Middle frontal gyrus (tissue), 1 donor: ENCODE results near the gene MRPS10.

Source experiments
- DNase-seq: peaks from one replicate; pipeline ENCODE4 v3.0.0-alpha.2; 2015; ENCODE audit warnings: low spot score; ENCODE audit errors: extremely low spot score

MRPS10 gene

DNA sequence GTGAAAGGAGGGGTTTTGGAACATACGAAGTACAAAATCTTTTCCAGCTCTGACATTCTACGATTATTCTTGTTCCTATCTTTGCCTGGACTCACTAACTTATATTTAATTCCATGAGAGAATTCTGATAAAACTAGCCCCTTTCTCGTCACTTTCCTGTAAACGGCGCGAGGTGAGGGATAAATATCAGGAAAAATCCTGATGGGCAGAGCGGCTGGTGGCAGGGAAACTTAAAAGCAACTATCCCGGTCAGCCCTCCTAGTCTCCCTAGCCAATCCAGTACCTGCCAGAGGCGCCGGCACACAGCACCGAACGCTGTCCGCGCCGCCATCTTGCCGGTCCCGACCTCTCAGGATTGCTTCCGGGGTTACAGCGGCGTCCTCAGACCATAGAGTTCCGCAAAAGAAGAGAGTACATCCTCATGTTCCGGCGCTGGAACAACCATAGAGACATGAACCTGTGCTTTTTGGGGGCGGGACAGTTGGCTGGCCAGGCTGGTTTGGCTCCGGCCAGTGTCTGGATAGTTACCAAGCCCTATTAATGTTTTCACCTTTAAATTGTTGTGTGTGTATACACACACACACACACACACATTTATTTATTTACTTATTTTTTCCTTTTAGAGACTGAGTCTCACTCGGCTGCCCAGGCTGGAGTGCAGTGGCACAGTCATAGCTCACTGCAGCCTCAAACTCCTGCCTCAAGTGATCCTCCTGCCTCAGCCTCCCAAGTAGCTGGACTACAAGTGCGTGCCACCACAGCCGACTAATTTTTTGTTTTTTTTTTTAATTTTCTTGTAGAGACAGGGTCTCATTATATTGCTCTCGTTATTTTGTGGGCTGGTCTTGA is at the start of gene MRPS10:
Gene MRPS10, minus strand, starts transcription at position 343 of the 849 bp plus-strand sequence. Its CDS starts 12 bp downstream, at position 331.
- DNase-seq: peak; percentile 89

DNA sequence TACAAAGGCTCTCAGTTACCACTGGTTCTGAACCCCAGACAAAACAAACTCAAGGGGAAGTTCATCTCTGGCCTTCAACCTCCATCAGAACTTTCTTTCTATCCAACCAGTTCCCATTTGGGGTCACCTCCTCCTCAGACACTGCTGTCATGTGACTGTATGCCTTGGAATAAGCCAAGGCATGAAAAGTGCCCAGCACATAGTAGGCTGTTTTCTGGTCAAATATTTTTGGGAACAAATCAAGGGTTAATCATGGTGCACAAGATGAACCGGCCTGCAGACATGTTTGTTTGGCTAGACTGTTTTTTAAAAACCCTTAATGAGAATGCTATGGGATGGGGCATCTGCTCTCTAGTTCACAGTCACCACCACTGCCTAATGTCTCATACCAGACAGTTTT is 48.9 kb upstream of the MRPS10 start:
- DNase-seq: no peak

DNA sequence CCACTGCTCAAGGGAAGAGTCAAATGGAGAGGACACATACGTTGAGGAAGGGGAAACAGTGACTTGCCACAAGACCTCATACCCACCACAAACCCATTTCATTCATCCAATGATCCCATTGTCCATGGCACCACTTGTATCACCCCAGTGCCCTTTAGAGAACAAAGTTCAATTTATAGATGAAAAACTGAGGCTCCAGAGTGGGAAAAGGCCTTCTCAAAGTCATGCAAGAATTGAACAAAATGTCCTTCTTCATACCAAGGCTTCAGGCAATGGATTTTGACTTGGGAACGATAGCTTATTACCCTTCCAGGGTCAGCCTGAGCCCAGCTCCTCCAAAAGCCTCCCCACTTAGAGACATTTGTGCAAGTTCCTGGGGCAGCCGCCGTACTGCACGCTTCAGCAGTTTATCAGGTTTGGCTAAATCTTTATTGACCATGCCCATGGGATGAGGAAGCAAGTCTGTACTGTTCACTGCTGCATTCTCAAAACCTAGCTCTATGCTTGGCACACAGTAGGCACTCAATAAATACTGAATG is 47.3 kb upstream of the MRPS10 start:
- DNase-seq: no peak

DNA sequence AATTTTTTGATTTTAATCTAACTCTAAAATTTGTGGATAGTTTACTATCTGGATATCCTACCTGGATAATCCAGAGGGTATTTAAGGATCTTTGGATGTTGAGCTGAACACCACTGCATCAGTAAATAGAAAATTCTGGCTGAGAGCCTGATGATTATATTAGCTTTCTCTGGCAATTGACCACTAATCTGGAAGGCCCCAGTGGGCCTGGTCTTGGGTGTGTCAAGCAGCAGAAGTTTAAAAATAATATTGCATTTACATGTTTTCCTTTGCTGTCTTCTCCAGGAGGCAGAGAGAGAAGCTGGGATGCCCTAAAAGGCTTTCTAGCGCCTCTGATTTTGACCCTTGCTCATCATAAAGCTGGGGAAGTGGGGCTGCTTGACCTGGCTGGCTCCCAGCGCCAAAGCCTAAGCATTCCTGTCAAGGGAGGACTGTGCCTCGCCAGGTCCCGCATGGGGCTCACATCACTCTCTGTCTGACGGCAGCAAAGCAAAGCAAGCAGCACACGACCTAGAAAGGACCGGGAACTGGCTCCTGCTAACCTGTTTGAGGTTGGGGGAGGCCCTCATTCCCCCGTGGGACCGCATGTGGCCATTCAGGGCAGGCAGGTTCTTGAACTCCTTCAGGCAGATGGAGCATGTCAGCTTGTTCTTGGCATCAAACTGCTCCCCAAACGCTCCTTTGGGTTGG is 46.6 kb upstream of the MRPS10 start:
- DNase-seq: no peak

DNA sequence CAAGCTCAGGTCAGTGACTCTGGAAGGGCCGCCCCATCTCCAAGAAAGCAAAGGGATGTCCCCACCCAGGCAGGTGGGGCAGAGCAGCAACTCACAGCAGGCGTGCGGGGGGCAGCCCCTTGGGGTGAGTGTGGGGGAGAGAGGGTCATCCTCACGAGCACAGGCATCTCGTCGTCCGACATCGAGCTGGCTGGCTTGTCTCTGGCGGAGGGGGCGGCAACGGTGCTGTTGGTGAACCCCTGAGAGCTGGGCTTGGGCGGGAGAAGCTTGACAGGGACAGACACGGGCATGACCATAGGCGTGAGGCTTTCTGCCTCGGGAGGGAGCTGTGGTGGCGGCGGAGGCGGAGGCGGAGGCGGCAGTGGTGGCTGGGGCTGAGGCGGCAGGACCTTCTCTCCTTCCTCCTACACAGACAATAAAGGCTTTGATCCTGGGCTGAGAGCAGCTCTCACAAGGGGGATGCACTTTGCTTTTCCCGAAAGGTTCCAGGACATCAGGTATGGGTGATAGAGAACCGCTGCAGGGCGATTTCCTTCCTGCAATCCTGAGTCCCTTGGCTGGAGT is 45.6 kb upstream of the MRPS10 start:
- no peak for DNase-seq

DNA sequence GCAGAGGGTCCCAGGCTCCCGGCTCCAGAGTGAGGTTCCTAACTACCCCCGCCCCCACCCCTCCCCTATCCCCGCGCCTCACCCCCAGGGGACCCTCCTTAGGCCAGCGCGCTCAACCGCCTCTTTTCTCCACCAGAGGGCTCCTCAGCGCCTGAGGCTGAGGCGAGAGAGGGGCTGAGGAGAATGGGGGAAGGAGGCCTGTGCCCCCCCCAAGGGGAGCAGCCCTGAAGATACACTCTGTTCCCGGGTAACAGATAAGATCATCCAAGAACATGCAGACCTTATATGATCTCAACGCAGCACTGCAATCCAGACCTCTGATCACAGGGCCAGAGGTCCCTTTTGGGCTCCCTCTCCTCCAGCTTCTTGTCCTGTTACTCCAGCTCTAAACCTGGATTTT is 43.3 kb upstream of the MRPS10 start:
- DNase-seq: no peak

DNA sequence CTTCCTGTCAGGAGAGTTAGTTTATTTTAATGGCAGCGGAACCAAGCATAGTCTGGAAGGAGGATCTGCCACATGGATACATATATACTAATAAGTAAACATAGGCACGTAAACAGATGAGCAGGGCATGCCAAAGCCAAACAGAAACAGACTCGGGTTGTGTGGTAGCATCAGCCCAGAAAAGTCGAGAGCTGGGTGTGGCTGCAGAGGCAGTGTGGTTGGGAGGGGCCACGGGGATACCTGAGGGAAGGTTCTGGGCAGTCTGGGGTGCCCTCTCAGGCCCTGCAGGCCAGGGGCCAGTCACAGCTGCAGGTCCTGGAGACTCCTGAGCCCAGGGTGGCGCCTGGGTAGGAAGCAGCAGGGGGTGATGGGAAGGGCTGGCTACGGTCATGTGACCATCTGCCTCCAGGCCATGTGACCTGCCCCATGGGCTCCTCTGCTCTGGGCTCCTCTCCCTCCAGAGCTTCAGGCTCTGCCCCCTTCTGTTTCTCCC is 42.8 kb upstream of the MRPS10 start:
- DNase-seq: no peak

DNA sequence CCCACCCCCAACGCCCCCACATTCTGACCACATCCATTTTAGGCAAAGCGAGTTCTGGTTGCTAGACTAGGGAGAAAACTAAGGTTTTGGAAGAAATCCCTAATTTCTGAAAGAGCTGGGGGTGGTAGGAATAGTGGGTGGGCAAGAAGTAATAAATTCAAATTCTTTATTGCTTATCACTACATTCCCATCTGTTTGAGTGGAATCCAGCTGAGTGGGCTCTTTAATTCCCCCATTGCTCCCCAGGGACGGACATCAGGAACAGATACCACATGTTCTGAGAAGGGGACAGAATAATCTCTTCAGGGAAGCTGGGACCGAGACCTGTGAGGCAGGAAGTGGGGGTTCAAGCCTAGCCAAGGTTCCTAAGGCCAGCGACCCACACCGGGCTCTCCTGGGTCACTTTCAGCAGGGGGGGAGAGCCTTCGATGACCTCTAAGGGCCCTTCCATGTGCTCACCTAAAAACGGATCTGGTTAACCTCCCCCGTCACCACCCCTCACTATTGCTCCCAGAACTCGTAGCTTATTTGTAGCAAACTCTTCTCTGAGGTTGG is 42.3 kb upstream of the MRPS10 start:
- no peak for DNase-seq

DNA sequence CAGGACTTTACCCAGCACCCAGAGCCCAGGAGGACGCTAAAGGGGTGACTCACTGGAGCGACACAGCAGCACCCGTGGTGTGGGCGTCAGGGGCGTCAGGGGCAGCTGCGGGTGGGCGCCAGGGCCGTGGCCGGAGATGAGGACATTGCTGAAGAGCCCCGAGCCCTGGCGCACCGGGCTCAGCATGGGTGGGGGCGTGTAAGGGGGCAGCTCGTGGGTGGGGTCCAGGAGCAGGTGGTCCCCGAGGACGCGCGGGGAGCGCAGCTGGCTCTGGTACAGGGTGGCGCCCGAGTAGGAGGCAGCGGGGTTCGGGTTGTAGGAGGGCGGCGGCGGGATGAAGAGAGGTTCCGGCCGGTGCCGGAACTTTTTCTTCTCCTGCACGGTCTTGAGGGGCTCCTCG is 41.6 kb upstream of the MRPS10 start:
- no peak for DNase-seq

DNA sequence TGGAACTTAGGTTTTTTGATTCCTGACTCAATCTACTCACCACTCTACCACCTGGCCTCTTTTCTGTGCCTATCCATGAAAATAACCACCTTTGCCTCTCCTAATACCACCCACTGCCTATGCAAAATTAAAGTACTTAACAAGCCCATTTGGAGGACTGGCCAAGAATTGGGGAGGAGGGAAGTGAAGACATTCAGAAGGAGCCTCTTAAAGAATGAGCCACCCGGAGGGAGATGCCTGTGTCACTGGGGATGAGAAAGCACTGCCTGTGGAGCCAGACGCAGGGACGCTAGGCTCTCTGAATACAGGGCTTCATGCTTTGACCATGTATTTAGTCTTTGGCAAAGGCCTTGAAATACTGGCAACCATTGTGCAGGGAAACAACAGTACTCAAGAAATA is 40.0 kb upstream of the MRPS10 start:
- no peak for DNase-seq

DNA sequence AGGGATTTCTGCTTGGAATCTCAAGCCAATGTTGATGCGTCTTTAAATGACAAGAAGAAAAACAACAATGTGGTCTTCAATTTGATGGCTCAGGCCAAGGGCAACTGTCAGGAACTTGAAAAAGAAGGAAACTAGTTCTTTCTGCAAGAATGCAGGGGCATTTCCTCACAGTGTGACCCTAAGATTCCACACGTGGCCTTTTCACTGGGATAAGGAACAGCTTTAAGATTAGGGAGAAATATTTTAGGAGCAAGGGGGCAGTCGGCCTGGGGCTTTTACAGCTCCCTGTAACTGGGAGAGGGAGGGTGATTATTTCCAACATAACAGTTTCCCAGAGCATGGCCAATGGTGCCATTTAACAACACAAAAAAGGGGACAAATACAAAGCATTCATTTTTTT is 39.4 kb upstream of the MRPS10 start:
- DNase-seq: no peak

DNA sequence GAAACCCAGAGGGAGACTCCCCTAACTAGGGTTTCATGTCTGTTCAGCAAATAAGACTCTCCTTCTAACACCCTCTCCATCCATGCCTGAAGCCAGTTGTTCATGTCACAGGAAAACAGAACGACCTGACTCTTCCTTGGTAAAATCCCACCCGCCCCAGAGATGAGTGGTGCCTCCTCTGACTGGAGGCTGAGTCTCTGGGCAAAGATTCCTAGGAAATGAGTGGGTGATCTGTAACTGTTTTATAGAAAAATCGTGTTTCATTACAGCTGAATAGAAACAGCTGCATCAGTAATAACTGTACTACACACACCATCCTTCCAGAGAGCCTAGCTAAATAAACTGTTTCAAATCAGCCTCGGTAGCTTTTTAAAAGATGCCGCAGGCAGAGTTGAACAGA is 37.4 kb upstream of the MRPS10 start:
- DNase-seq: no peak

DNA sequence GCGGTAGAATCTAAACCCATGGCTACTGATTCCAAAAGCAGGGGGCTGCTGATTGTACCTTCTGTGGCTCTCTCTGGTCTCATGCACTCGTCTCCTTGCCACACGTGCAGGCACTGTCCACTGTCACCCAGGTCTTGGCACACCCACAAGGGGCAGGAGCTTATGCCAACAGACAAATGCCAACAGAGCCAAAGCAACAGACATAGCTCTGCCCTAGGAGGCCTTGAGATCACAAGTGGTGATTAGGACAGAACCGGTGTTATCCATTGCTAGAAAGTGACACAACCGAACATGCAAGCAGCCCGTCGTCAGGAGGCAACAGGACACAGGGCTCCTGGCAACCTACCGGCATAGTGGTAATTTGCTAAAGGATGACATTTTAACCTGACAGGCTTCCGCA is 36.8 kb upstream of the MRPS10 start:
- no peak for DNase-seq

DNA sequence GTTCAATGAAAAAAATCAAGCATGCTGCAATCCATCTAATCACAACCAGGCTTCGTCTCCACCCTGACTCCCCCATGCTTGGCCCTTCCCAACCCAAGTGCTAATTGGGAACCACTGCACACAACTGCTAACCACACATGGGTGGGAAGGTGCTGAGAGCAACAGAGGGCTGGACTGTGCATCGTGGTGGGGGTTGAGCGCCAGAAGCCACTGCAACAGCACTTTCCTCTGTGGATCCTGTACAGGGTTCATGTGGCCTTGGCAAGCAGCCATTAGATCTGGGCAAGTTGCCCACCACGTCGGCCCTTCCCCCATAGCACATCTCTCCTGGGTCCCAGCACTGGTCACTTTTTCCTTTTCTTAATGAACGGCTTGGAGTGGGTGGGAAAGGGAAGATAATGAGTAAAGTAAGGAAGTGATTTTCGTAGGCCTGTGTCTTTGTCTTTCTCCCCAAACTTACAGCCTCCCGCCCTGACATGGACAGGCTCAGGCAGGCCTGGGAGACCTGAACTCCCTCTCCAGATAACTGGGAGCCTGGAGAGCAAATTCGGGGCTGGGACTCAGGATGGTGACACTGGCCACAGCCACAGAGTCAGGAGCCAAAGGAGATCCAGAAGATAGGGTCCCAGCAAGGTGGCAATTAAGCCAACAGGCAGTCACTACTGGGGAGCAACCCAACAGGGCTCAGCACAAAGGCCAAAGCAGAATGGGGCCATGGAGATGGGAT is 34.4 kb upstream of the MRPS10 start:
- DNase-seq: no peak

DNA sequence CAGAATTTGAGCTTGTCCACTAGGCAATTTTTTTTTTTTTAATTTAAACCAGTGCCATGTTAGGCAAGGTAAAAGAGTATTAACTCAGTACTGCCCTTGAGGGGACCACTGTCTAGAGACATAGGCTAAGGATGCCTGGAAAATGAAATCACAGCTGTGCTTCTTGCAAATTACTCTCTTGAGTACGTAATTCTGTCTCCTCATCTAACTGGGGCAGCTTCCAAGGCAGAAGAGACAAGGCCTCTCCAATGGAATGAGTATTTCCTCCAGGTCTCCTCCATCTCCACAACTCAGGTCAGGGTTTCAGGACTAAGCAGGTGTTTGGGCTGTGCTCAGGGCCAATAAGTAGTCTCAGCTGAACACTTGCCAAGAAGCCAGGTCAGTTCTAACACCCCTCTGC is 33.8 kb upstream of the MRPS10 start:
- no peak for DNase-seq

DNA sequence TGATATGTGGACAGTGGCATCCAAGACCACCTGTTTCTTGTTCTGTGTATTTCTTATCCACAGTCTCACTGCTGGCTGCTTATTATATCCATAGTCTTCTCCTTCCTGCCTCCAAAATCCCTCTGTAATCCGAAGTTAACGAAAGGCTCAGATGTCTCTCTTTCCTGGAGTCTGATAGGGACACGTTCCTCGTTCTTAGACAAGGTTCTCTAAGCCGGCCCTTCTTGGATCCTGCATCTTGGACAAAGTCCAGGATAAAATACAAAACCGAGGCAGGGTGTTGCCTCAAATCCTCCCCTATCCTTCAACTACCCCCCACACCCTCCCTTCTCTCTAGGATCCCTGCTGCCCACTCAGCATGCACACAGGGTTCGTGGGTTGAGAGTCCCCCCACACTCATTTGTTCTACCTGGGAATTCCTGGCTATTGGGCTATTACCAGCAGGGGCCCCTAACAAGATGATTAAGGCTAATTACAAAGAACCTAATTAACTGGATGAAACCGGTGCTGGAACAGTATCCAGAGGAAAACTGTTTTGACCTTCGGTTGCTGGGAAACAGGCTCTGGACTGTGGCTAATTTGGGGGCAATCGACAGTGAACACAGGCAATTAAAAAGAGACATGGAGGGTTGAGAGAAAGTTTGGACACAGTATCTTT is 32.7 kb upstream of the MRPS10 start:
- DNase-seq: no peak

DNA sequence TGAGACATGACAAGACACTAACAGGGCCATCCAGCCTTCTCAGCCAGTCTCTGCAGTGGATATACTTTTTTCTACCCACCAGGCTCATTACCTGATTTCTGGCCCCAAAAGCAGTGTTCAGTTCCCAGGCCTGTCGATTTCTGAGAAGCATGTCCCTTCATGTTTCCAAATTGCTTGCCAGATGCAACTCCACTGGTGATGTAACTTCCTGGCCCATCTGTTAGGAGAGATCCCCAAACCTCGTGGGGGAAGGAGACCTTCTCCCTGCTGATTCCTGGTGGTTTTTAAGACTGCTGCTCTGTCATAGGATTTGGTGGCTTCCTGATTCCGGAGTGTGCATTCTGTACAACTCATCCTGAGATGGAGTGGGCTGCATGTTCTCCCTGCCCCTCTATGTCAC is 31.6 kb upstream of the MRPS10 start:
- no peak for DNase-seq

DNA sequence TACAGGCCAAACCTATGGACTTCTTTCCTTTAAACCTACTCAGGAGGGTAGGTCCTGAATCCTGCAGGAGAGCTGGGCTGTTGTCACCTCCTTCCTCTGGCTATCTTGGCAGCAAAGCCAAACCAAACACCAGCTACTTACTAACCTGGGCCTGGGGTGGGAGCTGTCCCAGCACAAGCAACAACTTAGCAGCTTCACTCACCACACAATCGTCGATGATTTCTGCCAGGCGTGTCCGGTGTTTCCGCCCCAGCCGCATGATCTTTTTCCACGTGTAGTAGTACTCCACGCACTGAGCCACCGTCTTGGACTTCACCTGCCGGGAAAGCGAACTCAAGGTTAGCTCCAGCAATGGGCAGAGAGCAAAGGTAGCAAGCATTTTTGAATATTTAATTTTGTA is 25.4 kb upstream of the MRPS10 start:
- DNase-seq: no peak

DNA sequence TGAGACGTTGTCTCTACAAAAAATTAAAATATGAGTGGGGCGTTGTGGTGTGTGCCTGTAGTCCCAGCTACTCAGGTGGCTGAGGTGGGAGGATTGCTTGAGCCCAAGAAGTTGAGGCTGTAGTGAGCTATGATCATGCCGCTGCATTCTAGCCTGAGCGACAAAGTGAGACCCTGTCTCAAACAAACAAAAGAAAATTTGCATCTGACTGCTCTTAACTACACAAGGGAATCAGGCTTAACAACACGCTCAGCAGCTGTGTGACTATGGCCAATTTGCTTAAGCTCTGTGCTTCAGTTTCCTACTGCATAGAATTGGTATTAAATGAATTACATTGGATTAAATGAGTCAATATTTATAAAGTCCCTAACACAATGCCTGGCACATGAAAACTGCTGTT is 24.3 kb upstream of the MRPS10 start:
- no peak for DNase-seq

DNA sequence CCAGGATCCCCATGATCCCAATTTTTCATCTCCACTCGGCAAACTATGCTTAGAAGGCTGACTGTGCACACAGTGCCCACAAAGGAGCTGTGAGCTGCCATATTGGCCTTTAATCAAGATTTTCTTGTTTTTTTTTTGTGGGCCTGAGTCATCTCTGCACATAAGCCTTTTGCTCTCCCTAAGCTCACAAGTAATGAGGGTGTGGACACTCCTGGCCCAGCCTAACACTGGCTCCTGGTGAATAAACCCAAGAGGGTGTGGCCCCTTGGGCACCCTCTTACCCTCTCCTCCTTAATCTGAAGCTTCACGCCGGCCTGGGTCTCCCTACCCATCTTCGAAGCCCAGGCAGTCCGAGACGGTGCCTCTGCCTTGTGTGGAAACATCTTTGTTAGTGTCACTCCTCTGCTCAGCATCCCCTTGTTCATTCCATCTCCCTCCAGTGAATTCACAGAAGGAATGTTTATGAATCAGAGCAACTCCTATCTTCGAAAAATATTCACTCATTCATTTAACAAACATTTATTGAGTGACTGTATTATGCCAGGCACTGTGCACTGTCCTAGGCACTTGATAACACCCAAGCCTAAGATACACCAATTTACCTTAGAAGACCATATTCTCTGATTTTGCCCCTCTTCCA is 22.2 kb upstream of the MRPS10 start:
- DNase-seq: no peak
